H7 (cell line): ENCODE measurements around the gene TMBIM4. TPM values are rescaled to one million over a fixed set of nuclear protein-coding genes. Genes with fewer than 3 reads are reported as not detected.

ENCODE experiments used
- DNase-seq: peaks from one replicate; pipeline ENCODE4 v3.0.0; 2012
- H3K27me3 ChIP-seq: 2 replicates; pipeline ENCODE4 v1.6.0; 2011; ENCODE audit warnings: mild to moderate bottlenecking, low read length; ENCODE audit not compliant: control insufficient read depth, insufficient read depth
- H3K36me3 ChIP-seq: replicated peaks from 2 replicates; pipeline ENCODE4 v1.5.1; 2011; ENCODE audit warnings: low read length; ENCODE audit not compliant: control insufficient read depth, insufficient read depth
- H3K4me3 ChIP-seq: 2 replicates; pipeline ENCODE4 v1.5.1; 2011; ENCODE audit warnings: low read depth, mild to moderate bottlenecking, control low read depth, low read length, moderate library complexity; ENCODE audit not compliant: insufficient read depth
- total RNA-seq: library from RNA; depleted of rRNA; stranded (reverse); fragments of >200 nt; shearing (Covaris generic); gene quantifications from 2 replicates; pipeline ENCODE4 v1.2.3, GENCODE V29; 2014

The TMBIM4 gene
- total RNA-seq, 1 experiment from 2014 or later, result not detected

GRCh38 chr12:66165141-66165540 lies 4.7 kb downstream of the TMBIM4 start:
- Histone ChIP-seq H3K4me3 (no peak overlapping the region), H3K27me3 (no peaks in the 10 kb centered on the region), H3K36me3 (no peaks in the 10 kb centered on the region)
- DNase-seq, result no peak

DNA sequence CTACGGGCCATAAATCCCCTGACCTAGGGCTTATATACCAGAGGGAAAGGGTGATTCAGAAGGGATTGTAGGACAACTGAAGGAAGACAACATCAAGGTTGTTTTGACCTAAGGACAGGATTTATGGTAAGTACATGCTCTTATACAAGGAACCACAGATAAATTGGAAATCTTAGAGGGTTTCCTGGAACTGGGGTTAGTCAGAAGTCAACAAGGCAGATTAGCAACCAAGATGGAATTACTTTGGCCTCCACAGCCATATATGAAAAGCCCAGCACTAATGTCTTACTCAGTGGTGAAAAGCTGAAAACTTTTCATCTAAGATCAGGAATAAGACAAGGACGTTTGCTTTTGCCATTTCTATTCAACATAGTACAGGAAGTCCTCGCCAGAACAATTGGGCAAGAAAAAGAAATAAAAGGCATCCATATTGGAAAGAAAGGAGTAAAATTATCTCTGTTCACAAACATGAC lies 5.4 kb downstream of the TMBIM4 start:
- Histone ChIP-seq H3K27me3 (no peaks in the 10 kb centered on the region), H3K36me3 (no peaks in the 10 kb centered on the region), H3K4me3 (no peak overlapping the region)
- DNase-seq, result no peak

GRCh38 chr12:66163289-66163688 lies 6.5 kb downstream of the TMBIM4 start:
- Histone ChIP-seq H3K4me3 (no peak overlapping the region), H3K36me3 (no peaks in the 10 kb centered on the region), H3K27me3 (no peaks in the 10 kb centered on the region)
- DNase-seq, result no peak

GRCh38 chr12:66162701-66163100 lies 7.1 kb downstream of the TMBIM4 start:
- Histone ChIP-seq H3K36me3 (no peaks in the 10 kb centered on the region), H3K27me3 (no peaks in the 10 kb centered on the region), H3K4me3 (no peak overlapping the region)
- DNase-seq, result no peak

GRCh38 chr12:66160704-66161103 lies 9.1 kb downstream of the TMBIM4 start:
- Histone ChIP-seq H3K27me3 (no peaks in the 10 kb centered on the region), H3K36me3 (no peaks in the 10 kb centered on the region), H3K4me3 (no peak overlapping the region)
- no peak for DNase-seq

GRCh38 chr12:66159123-66159522 lies 10.7 kb downstream of the TMBIM4 start:
- Histone ChIP-seq H3K27me3 (no peaks in the 10 kb centered on the region), H3K36me3 (no peaks in the 10 kb centered on the region), H3K4me3 (no peak overlapping the region)
- no peak for DNase-seq

DNA sequence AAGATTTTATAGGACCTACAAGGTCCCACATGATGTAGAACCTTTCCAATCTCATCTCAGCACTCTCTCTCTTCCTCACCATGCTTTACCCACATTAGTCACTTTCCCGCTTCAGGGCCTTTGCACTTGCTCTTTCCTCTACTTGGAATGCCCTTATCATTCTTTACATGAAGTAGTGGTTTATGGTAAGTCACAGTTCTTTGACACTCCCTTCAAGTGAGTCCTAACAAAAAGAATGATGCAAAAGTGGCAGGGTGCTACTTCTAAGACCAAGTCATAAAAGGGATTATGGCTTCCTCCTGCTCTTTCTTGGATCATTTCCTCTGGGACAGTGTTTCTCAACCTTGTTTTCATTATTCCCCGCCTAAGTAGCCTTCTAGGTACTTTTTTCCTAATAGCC lies 13.1 kb downstream of the TMBIM4 start:
- Histone ChIP-seq H3K36me3 (no peaks in the 10 kb centered on the region), H3K4me3 (no peak overlapping the region), H3K27me3 (no peaks in the 10 kb centered on the region)
- no peak for DNase-seq

DNA sequence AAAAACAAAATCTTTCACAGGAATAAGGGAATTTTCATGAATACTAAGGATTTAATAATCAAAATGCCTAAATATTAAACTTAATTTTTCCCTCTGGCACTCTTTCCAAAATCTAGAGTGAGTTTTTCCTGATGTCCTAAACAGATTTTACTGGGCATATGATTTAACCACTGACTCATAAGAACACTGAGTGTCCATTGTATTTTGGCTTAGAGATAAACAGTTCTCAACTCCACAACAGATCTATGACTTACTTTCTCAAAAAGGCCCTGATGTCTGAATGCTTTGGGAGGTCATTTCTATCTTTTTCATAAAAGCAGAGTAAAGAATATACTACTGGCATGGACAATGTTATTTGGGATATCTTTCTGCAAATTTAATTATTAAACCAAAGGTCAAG lies 15.0 kb downstream of the TMBIM4 start:
- no peak for DNase-seq
- Histone ChIP-seq H3K4me3 (no peak overlapping the region), H3K27me3 (no peaks in the 10 kb centered on the region), H3K36me3 (no peaks in the 10 kb centered on the region)

DNA sequence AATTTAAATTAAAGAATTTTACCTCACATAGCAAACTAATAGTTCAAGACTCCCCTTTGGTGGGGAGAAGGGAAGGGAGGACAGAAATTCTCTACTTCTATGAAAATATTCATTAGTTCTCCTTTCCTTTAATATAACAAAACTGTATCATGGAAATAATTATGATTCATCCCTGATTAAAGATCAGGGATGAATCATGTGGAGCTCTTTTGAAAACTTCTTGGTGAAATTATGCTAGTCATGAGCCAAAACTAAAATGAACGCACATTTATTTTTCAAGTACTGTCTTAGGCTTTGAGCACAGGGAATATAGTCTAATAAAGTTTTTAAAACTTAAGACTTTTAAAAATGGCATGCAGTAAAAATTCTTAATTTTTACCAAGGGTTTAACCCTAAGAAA lies 17.1 kb downstream of the TMBIM4 start:
- no peak overlapping the region for H3K4me3 ChIP-seq
- no peaks in the 10 kb centered on the region for H3K27me3 ChIP-seq
- no peak for DNase-seq
- H3K36me3 ChIP-seq, result no peaks in the 10 kb centered on the region

DNA sequence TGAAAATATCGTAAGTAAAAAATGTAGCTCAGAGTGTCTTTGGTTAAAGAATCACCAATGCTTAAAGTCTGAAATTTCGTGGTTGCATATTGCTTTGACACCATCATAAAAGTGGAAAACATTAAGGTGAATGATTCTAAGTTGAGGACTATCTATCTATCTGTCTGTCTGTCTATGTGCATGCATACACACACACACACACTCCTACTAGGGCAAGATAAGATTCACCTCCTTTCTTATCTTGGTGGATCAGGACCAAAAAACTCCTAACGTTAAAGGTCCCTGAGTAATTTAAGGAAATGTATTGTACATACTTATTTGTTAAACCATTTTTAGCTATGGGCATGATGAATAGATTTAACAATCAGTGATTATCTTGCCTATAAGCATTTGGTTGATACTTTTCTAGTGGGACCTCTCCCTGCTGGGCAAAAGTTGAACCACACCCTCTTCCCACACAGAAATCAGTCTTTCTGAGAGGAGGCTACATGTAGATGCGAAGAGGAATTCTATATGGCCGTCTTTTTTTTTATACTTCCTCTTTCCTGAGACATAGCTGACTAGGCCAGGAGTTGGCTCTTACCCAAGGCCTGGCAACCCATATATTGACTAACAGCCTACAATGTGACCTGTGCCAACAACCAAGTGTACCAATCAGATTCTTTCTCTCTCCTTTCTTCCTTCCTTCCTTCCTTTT lies 19.9 kb downstream of the TMBIM4 start:
- H3K27me3 ChIP-seq, result no peaks in the 10 kb centered on the region
- no peak for DNase-seq
- H3K36me3 ChIP-seq, result no peaks in the 10 kb centered on the region
- no peak overlapping the region for H3K4me3 ChIP-seq

- peak; percentile 57 for DNase-seq
- no peaks in the 10 kb centered on the region for H3K27me3 ChIP-seq
Measured at GRCh38 chr12:66144791-66145754, 24.7 kb downstream of the TMBIM4 start.

DNA sequence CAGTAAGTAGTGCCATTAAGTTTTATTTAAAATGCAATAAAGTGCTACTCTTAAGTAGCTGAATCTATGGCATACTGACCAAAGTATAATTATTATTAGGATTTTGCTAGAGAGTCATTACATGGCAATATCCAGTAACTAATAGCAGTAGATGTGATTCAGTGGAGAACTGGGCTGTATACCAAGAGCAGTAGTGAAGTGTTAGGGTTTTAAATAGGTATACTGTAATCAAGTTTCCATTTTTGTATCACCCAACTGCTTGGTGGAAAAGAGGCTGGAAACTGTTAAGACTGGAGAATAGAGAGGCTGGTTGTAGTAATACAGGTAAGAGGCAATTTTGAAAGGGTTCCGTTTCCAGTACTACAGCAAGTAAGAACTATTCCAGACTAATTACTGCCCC lies 25.9 kb downstream of the TMBIM4 start:
- Histone ChIP-seq H3K27me3 (no peaks in the 10 kb centered on the region), H3K36me3 (no peaks in the 10 kb centered on the region; the same call in 1 of the 2 replicates), H3K4me3 (no peak overlapping the region)
- no peak for DNase-seq

More at GRCh38 chr12:66144791-66145754, 24.7 kb downstream of the TMBIM4 start:
- Histone ChIP-seq H3K4me3 (no peak overlapping the region), H3K36me3 (no peaks in the 10 kb centered on the region; the same call in 1 of the 2 replicates)

- no peak overlapping the region for H3K4me3 ChIP-seq
- no peaks in the 10 kb centered on the region; the same call in 1 of the 2 replicates for H3K36me3 ChIP-seq
- DNase-seq, result no peak
- H3K27me3 ChIP-seq, result no peaks in the 10 kb centered on the region
Measured at GRCh38 chr12:66142826-66143225, 27.0 kb downstream of the TMBIM4 start.

GRCh38 chr12:66141299-66141698 lies 28.5 kb downstream of the TMBIM4 start:
- no peaks in the 10 kb centered on the region; the same call in 1 of the 2 replicates for H3K36me3 ChIP-seq

DNA sequence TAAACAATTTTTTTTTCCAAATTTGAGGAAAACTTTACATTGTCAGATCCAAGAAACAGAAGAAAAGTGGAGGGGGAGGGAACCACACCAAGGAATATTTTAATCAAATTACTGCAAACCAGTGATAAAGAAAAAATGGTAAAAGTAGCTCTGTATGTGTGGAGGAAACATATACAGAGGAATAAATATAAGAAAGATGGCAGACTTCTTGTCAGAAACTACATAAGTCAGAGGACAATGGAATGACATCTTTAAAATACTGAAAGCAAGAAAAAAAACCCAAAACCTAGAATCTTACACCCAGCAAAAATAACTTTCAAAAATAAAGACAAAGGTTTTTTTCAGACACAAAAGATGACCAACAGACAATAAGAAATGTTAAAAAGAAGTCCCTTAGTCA lies 29.1 kb downstream of the TMBIM4 start:
- Histone ChIP-seq H3K36me3 (no peaks in the 10 kb centered on the region; the same call in 1 of the 2 replicates), H3K4me3 (no peak overlapping the region), H3K27me3 (no peaks in the 10 kb centered on the region)
- no peak for DNase-seq

More at GRCh38 chr12:66141299-66141698, 28.5 kb downstream of the TMBIM4 start:
- Histone ChIP-seq H3K27me3 (no peaks in the 10 kb centered on the region), H3K4me3 (no peak overlapping the region)
- no peak for DNase-seq
